Esophagus muscularis mucosa (tissue), 4 donors: Measurements from ENCODE around the gene FBXO28.

Source experiments
- CTCF ChIP-seq, 3 experiments: fragments of 200-600 bp in 2 of 3; fragments of 450-650 bp in 1 of 3; sonication (generic) in 2 of 3; IDR thresholded peaks; one replicate each; pipeline ENCODE4 v1.5.1; 2017 to 2019; ENCODE audit warnings: antibody characterized with exemption in 3 of 3, mild to moderate bottlenecking in 2 of 3, moderate library complexity in 1 of 3
- EP300 ChIP-seq: sonication (generic); formaldehyde crosslinking; IDR thresholded peaks from one replicate; pipeline ENCODE4 v1.6.1; 2017; ENCODE audit warnings: antibody characterized with exemption
- POLR2A ChIP-seq: fragments of 450-650 bp; IDR thresholded peaks from one replicate; pipeline ENCODE4 v1.6.1; 2017; ENCODE audit warnings: antibody characterized with exemption, moderate library complexity, mild to moderate bottlenecking, low read depth
- POLR2AphosphoS5 ChIP-seq, 2 donors: sonication (generic); formaldehyde crosslinking; IDR thresholded peaks; one replicate each; pipeline ENCODE4 v1.6.1; 2017; ENCODE audit warnings: antibody characterized with exemption in 2 of 2

- no peak for TF ChIP-seq POLR2A
- no peak for TF ChIP-seq CTCF (IDR thresholded peaks at IDR 0.05)
- no peak for TF ChIP-seq POLR2AphosphoS5 (IDR thresholded peaks at IDR 0.05)
- no peak for TF ChIP-seq EP300
Observed at GRCh38 chr1:224162768-224163167, 48.9 kb downstream of the FBXO28 start.
